NCI-H1436 (cell line): ENCODE measurements around the gene MAML3.
A peak's percentile ranks its signal among the peaks of the same experiment; 100 is the strongest.

Experiments
- DNase-seq: peaks from one replicate; lab custom pipeline; 2025; lab: John Stamatoyannopoulos, UW

The MAML3 gene

GRCh38 chr4:140126261-140126660 is 27.7 kb downstream of the MAML3 start:
- no peak for DNase-seq

- DNase-seq: no peak
These were observed 28.6 kb downstream of the MAML3 start for GRCh38 chr4:140125374-140125773.

- no peak for DNase-seq
These were observed 30.2 kb downstream of the MAML3 start for GRCh38 chr4:140123666-140124377.

- DNase-seq: no peak
These were observed 31.1 kb downstream of the MAML3 start for GRCh38 chr4:140122891-140123290.

- DNase-seq: no peak
These were observed 32.3 kb downstream of the MAML3 start for GRCh38 chr4:140121646-140122045.

GRCh38 chr4:140118931-140119640 is 34.9 kb downstream of the MAML3 start:
- DNase-seq: no peak

- DNase-seq: no peak
These were observed 36.0 kb downstream of the MAML3 start for GRCh38 chr4:140117947-140118346.

GRCh38 chr4:140116442-140117104 is 37.4 kb downstream of the MAML3 start:
- no peak for DNase-seq

GRCh38 chr4:140115140-140115539 is 38.8 kb downstream of the MAML3 start:
- DNase-seq: no peak

GRCh38 chr4:140113653-140114052 is 40.3 kb downstream of the MAML3 start:
- DNase-seq: no peak

GRCh38 chr4:140112576-140112975 is 41.4 kb downstream of the MAML3 start:
- DNase-seq: no peak

- DNase-seq: no peak
These were observed 42.7 kb downstream of the MAML3 start for GRCh38 chr4:140111256-140111655.

GRCh38 chr4:140110542-140111215 is 43.3 kb downstream of the MAML3 start:
- DNase-seq: no peak

GRCh38 chr4:140109737-140110136 is 44.2 kb downstream of the MAML3 start:
- DNase-seq: peak; percentile 11

- DNase-seq: no peak
These were observed 44.7 kb downstream of the MAML3 start for GRCh38 chr4:140109292-140109691.

GRCh38 chr4:140108713-140109230 is 45.2 kb downstream of the MAML3 start:
- DNase-seq: no peak

- DNase-seq: no peak
These were observed 45.7 kb downstream of the MAML3 start for GRCh38 chr4:140108243-140108642.

- no peak for DNase-seq
These were observed 47.6 kb downstream of the MAML3 start for GRCh38 chr4:140106289-140106844.

- no peak for DNase-seq
These were observed 48.5 kb downstream of the MAML3 start for GRCh38 chr4:140105436-140105835.

GRCh38 chr4:140103676-140104075 is 50.3 kb downstream of the MAML3 start:
- no peak for DNase-seq

GRCh38 chr4:140102421-140102820 is 51.6 kb downstream of the MAML3 start:
- DNase-seq: no peak

GRCh38 chr4:140100771-140101170 is 53.2 kb downstream of the MAML3 start:
- DNase-seq: no peak
